GM12864 (cell line): ENCODE results near the gene COA7.
"Not testable (repeated sequence)": the region's sequence is repeated elsewhere in the genome, so short reads cannot be mapped to it uniquely, and the experiment has no call there.

Experiments
- DNase-seq: peaks from one replicate; pipeline ENCODE4 v3.0.0-alpha.2; 2011; ENCODE audit warnings: low read depth
- H3K4me3 ChIP-seq: 2 replicates; pipeline ENCODE4 v1.5.1; 2011; ENCODE audit warnings: mild to moderate bottlenecking, low read depth, low read length, control low read depth
- CTCF ChIP-seq: IDR thresholded peaks from 2 replicates; pipeline ENCODE4 v1.5.1; 2011; ENCODE audit warnings: low read depth, mild to moderate bottlenecking, moderate library complexity, low read length, control low read depth, inconsistent platforms; ENCODE audit errors: missing control alignments

Gene COA7

GRCh38 chr1:52738148-52738547 is 40.0 kb upstream of the COA7 start:
- DNase-seq = no peak
- no peak overlapping the region for H3K4me3 ChIP-seq
- TF ChIP-seq CTCF = no peak

- not testable (repeated sequence) for H3K4me3 ChIP-seq, DNase-seq
Measured at GRCh38 chr1:52735371-52735770, 37.2 kb upstream of the COA7 start.

GRCh38 chr1:52733368-52733767 is 35.2 kb upstream of the COA7 start:
- no peak overlapping the region for H3K4me3 ChIP-seq
- no peak for DNase-seq
- TF ChIP-seq CTCF = no peak

- H3K4me3 ChIP-seq = no peak overlapping the region
- DNase-seq = no peak
- TF ChIP-seq CTCF = no peak
Measured at GRCh38 chr1:52727956-52728656, 30.0 kb upstream of the COA7 start.

- H3K4me3 ChIP-seq = peak overlapping the region; percentile 66
- DNase-seq = no peak
- no peak for TF ChIP-seq CTCF
Measured at GRCh38 chr1:52727114-52727586, 29.0 kb upstream of the COA7 start.

GRCh38 chr1:52726265-52727113 is 28.3 kb upstream of the COA7 start, which contains the start of gene ZYG11B:
ZYG11B (plus strand) TSS chr1:52726453; CDS start chr1:52726654, 201 bp downstream.
- peak within 1 kb of the TSS; percentile 66 for H3K4me3 ChIP-seq
- no peak for TF ChIP-seq CTCF
- DNase-seq = peak; percentile 52

GRCh38 chr1:52725903-52726264 is 27.7 kb upstream of the COA7 start:
- no peak for TF ChIP-seq CTCF
- no peak for DNase-seq
- H3K4me3 ChIP-seq = peak overlapping the region; percentile 66
